Measurements from ENCODE around the gene LRBA.

The LRBA gene

GRCh38 chr4:150321113-150321512 lies 694.0 kb downstream of the LRBA start:
- DNase-seq (ENCODE audit: low read depth) = no peak

- no peak for DNase-seq (ENCODE audit: low read depth)
Observed at GRCh38 chr4:150318971-150319370, 696.1 kb downstream of the LRBA start.

GRCh38 chr4:150318527-150318926 lies 696.6 kb downstream of the LRBA start:
- DNase-seq (ENCODE audit: low read depth) = no peak

GRCh38 chr4:150316332-150317205 lies 698.5 kb downstream of the LRBA start:
- DNase-seq (ENCODE audit: low read depth) = no peak

GRCh38 chr4:150315691-150316090 lies 699.4 kb downstream of the LRBA start:
- no peak for DNase-seq (ENCODE audit: low read depth)

- peak; percentile 61 for DNase-seq (ENCODE audit: low read depth)
Observed at GRCh38 chr4:150315175-150315574, 699.9 kb downstream of the LRBA start.

- DNase-seq (ENCODE audit: low read depth) = no peak
Observed at GRCh38 chr4:150314031-150314430, 701.1 kb downstream of the LRBA start.

GRCh38 chr4:150310159-150310895 lies 704.8 kb downstream of the LRBA start:
- peak; percentile 72 for DNase-seq (ENCODE audit: low read depth)

GRCh38 chr4:150308824-150309472 lies 706.1 kb downstream of the LRBA start:
- peak; percentile 64 for DNase-seq (ENCODE audit: low read depth)

- no peak for DNase-seq (ENCODE audit: low read depth)
Observed at GRCh38 chr4:150306719-150307118, 708.4 kb downstream of the LRBA start.

GRCh38 chr4:150305995-150306394 lies 709.1 kb downstream of the LRBA start:
- DNase-seq (ENCODE audit: low read depth) = peak; percentile 59

- peak; percentile 96 for DNase-seq (ENCODE audit: low read depth)
Observed at GRCh38 chr4:150302553-150302952, 712.5 kb downstream of the LRBA start.

- DNase-seq (ENCODE audit: low read depth) = peak; percentile 52
Observed at GRCh38 chr4:150299816-150300215, 715.3 kb downstream of the LRBA start.

- peak; percentile 78 for DNase-seq (ENCODE audit: low read depth)
Observed at GRCh38 chr4:150297861-150298474, 717.1 kb downstream of the LRBA start.

- DNase-seq (ENCODE audit: low read depth) = no peak
Observed at GRCh38 chr4:150289881-150290280, 725.2 kb downstream of the LRBA start.

GRCh38 chr4:150289198-150289597 lies 725.9 kb downstream of the LRBA start:
- DNase-seq (ENCODE audit: low read depth) = no peak

GRCh38 chr4:150286656-150287055 lies 728.4 kb downstream of the LRBA start:
- DNase-seq (ENCODE audit: low read depth) = no peak

GRCh38 chr4:150283689-150284088 lies 731.4 kb downstream of the LRBA start:
- peak; percentile 96 for DNase-seq (ENCODE audit: low read depth)

- DNase-seq (ENCODE audit: low read depth) = no peak
Observed at GRCh38 chr4:150280975-150281374, 734.1 kb downstream of the LRBA start.

GRCh38 chr4:150280081-150280895 lies 734.8 kb downstream of the LRBA start:
- peak; percentile 94 for DNase-seq (ENCODE audit: low read depth)

GRCh38 chr4:150278206-150278605 lies 736.9 kb downstream of the LRBA start:
- no peak for DNase-seq (ENCODE audit: low read depth)

Measured in amniotic epithelial cell (primary cell).